ENCODE measurements around the gene C10orf71. TPM values are rescaled to one million over a fixed set of nuclear protein-coding genes. Genes with fewer than 3 reads are reported as not detected.

The C10orf71 gene
- total RNA-seq, 1 donor from 2014 or later, result not detected

- peak; percentile 42 for DNase-seq (ENCODE audit: extremely low spot score, unreplicated experiment)
- no peak for TF ChIP-seq CTCF (conservative IDR thresholded peaks at IDR 0.05)
- Mint-ChIP-seq H3K36me3 (no peaks in the 10 kb centered on the region), H3K27ac (no peak overlapping the region), H3K9me3 (peaks cover 7% of the 10 kb centered on the region), H3K4me3 (no peak overlapping the region), H3K27me3 (peaks cover 14% of the 10 kb centered on the region), H3K4me1 (ENCODE audit: unreplicated experiment) (no peaks in the 10 kb centered on the region)
These were observed 15.5 kb upstream of the C10orf71 start for GRCh38 chr10:49283491-49283890.

DNA sequence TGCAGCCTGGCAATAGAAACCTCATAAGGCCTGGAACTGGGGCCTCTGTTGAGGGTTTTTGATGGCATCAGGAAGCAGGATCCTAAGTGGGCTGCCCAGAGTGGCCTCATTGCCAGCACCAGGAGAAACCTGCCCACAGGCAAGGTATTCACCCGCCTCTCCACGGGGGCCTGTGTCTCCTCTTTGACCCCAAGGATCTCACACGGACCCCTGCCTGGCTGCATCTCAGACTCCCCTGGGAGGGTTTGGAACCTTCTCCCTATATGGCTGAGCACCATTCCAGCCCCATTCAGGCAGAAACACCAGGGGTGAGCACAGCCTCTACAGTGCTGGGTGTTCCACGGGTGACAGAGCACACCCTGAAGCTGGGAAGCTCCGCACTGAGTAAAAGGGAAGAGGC is 14.6 kb upstream of the C10orf71 start:
- Mint-ChIP-seq H3K36me3 (no peaks in the 10 kb centered on the region), H3K27me3 (peaks cover 11% of the 10 kb centered on the region), H3K9me3 (peaks cover 7% of the 10 kb centered on the region), H3K4me3 (no peak overlapping the region), H3K4me1 (ENCODE audit: unreplicated experiment) (no peaks in the 10 kb centered on the region), H3K27ac (no peak overlapping the region)
- no peak for TF ChIP-seq CTCF (conservative IDR thresholded peaks at IDR 0.05)
- peak; percentile 36 for DNase-seq (ENCODE audit: extremely low spot score, unreplicated experiment)

DNA sequence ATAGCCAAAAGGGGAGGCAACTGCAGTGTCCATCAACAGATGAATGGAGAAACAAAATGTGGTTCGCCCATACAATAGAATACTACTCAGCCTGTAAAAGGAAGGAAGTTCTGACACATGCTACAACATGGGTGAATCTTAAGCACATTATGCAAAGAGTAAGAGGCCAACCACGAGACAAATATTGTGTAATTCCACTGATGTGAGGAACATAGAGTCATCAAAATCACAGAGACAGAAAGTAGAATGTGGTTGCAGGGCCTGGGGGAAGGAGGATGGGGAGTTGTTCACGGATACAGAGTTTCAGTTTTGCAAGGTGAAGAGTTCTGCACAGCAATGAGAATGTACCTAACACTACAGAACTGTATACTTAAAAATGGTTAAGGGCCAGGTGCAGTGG is 13.7 kb upstream of the C10orf71 start:
- H3K27ac Mint-ChIP-seq, result no peak overlapping the region
- H3K36me3 Mint-ChIP-seq, result no peaks in the 10 kb centered on the region
- no peaks in the 10 kb centered on the region for H3K4me1 Mint-ChIP-seq (ENCODE audit: unreplicated experiment)
- TF ChIP-seq CTCF (conservative IDR thresholded peaks at IDR 0.05), result no peak
- H3K9me3 Mint-ChIP-seq, result peaks cover 7% of the 10 kb centered on the region
- no peak overlapping the region for H3K4me3 Mint-ChIP-seq
- no peak for DNase-seq (ENCODE audit: extremely low spot score, unreplicated experiment)
- H3K27me3 Mint-ChIP-seq, result peaks cover 11% of the 10 kb centered on the region

DNA sequence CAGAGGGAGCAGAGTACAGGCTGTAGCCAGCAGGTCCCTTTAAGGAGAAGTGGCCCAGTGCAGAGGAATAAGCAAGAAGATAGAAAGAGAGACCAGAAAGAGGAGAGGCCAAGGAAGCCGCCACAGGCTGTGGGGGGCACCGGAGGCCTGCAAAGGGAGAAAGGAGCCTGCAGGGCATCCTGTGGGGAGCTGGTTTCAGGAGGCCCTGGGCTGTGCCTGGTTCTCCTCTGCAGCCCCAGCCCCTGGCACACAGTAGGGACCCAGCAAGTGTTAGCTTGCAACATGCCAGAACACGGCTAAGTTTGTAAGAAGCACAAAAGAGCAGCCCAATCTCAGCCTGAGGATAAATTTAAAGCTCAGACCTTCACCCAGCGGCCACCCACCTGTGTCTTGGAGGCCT is 12.3 kb upstream of the C10orf71 start:
- Mint-ChIP-seq H3K27me3 (peaks cover 11% of the 10 kb centered on the region), H3K4me3 (no peak overlapping the region), H3K9me3 (peaks cover 7% of the 10 kb centered on the region), H3K27ac (no peak overlapping the region), H3K4me1 (ENCODE audit: unreplicated experiment) (no peaks in the 10 kb centered on the region), H3K36me3 (no peaks in the 10 kb centered on the region)
- DNase-seq (ENCODE audit: extremely low spot score, unreplicated experiment), result peak; percentile 39
- no peak for TF ChIP-seq CTCF (conservative IDR thresholded peaks at IDR 0.05)

DNA sequence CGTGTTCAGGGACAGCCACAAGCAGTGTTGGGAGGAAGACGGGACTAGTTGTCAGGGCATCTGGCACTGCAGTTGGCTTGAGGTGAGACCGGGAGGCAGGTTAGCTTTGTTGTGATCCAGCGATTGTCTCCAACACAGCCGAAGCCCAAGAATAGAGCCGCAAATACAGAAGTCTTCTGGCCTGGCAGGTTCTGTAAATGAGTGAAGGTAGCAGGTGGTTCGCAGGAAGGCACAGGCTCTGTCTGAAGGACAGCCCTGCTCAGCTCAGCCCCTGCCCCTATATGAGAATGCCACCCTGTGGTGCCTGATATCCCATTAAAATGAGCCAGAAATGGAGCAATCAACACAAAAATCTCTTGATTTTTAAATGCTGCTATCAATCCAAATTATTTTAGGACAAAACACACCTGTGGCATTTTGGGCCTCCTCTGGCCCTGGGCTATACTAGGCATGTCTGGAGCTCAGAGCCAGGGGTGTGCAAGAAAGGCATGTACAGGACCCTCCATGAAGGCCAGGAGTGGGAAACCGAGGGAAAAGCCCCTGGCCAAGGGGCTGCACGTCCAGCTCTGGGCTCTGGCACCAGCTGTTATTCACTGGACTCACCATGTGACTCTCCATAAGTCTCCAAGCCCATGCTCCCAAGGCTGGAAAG is 11.2 kb upstream of the C10orf71 start:
- H3K4me3 Mint-ChIP-seq, result no peak overlapping the region
- H3K27me3 Mint-ChIP-seq, result peaks cover 13% of the 10 kb centered on the region
- TF ChIP-seq CTCF (conservative IDR thresholded peaks at IDR 0.05), result no peak
- H3K36me3 Mint-ChIP-seq, result no peaks in the 10 kb centered on the region
- no peak overlapping the region for H3K27ac Mint-ChIP-seq
- H3K4me1 Mint-ChIP-seq (ENCODE audit: unreplicated experiment), result no peaks in the 10 kb centered on the region
- peaks cover 7% of the 10 kb centered on the region for H3K9me3 Mint-ChIP-seq
- peak; percentile 50 for DNase-seq (ENCODE audit: extremely low spot score, unreplicated experiment)

Data from type B pancreatic cell (in vitro differentiated cells).